AG09319 (cell line): ENCODE measurements around the gene TNIP1.

Experiments
- DNase-seq: peaks from one replicate; pipeline ENCODE4 v3.0.0-alpha.2; 2010; ENCODE audit warnings: low read depth; ENCODE audit errors: extremely low read depth
- CTCF ChIP-seq: IDR thresholded peaks from 2 replicates; pipeline ENCODE4 v1.5.1; 2011; ENCODE audit warnings: low read depth, mild to moderate bottlenecking, inconsistent platforms, low read length, moderate library complexity

TNIP1 gene

GRCh38 chr5:150992705-150993104 lies 88.1 kb downstream of the TNIP1 start:
- no peak for TF ChIP-seq CTCF
- DNase-seq: no peak

GRCh38 chr5:150989695-150990094 lies 91.1 kb downstream of the TNIP1 start:
- DNase-seq: no peak
- TF ChIP-seq CTCF: no peak

GRCh38 chr5:150987746-150988145 lies 93.1 kb downstream of the TNIP1 start:
- no peak for DNase-seq
- TF ChIP-seq CTCF: no peak
